Prostate gland (tissue), 2 donors: ENCODE data around the gene SHISAL1. TPM values are rescaled to one million over a fixed set of nuclear protein-coding genes. Genes with fewer than 3 reads are reported as not detected.
A peak's percentile ranks its signal among the peaks of the same experiment; 100 is the strongest.

Experiments
- DNase-seq: peaks from one replicate; pipeline ENCODE4 v3.0.0-alpha.2; 2019; ENCODE audit warnings: low spot score
- H3K27ac ChIP-seq, 2 donors: fragments of 200-600 bp; sonication (generic); 2 replicates each; pipeline ENCODE4 v1.5.1; 2017 to 2019
- H3K27me3 ChIP-seq: fragments of 200-600 bp; sonication (generic); replicated peaks from 2 replicates; pipeline ENCODE4 v1.5.1; 2019; ENCODE audit not compliant: insufficient read depth
- H3K36me3 ChIP-seq, 2 donors: fragments of 200-600 bp; sonication (generic); 1 replicate in 1 of 2; 2 replicates in 1 of 2; pipeline versions ENCODE4 v1.5.1 to v1.8.1; 2017 to 2019
- H3K4me1 ChIP-seq: fragments of 200-600 bp; sonication (generic); replicated peaks from 2 replicates; pipeline ENCODE4 v1.5.1; 2019
- H3K4me3 ChIP-seq, 2 donors: fragments of 200-600 bp; sonication (generic); 2 replicates each; pipeline ENCODE4 v1.5.1; 2017 to 2019
- H3K9me3 ChIP-seq: fragments of 200-600 bp; sonication (generic); 2 replicates; pipeline ENCODE4 v1.5.1; 2017
- CTCF ChIP-seq, 4 experiments: fragments of 200-600 bp in 2 of 4; fragments of 450-650 bp in 2 of 4; sonication (generic) in 2 of 4; IDR thresholded peaks; 1 replicate in 3 of 4; 2 replicates in 1 of 4; pipeline ENCODE4 v1.5.1; 2016 to 2019; ENCODE audit warnings: antibody characterized with exemption in 4 of 4, mild to moderate bottlenecking in 2 of 4, moderate library complexity in 2 of 4
- POLR2A ChIP-seq: fragments of 450-650 bp; IDR thresholded peaks from one replicate; pipeline ENCODE4 v1.6.1; 2016; ENCODE audit warnings: antibody characterized with exemption, mild to moderate bottlenecking
- POLR2AphosphoS5 ChIP-seq: sonication (generic); formaldehyde crosslinking; IDR thresholded peaks from one replicate; pipeline ENCODE4 v1.6.1; 2017; ENCODE audit warnings: antibody characterized with exemption
- WGBS: methylation state at CpG from one replicate; pipeline ENCODE4 v1.1.5; 2018; 5-methylcytosine and 5-hydroxymethylcytosine counted together
- intact Hi-C: fragments of 100-400 bp; cut with DNase I; formaldehyde crosslinking; loops from one replicate; pipeline ENCODE4 v1.14.2; 2022
- total RNA-seq, 2 donors: library from RNA; depleted of rRNA; stranded (reverse); fragments of >200 nt; gene quantifications; one replicate each; pipeline ENCODE4 v1.1.0, GENCODE V29; 2016

SHISAL1 gene
- total RNA-seq = 1 to 10 TPM; 1.8 to 7.8 TPM

DNA sequence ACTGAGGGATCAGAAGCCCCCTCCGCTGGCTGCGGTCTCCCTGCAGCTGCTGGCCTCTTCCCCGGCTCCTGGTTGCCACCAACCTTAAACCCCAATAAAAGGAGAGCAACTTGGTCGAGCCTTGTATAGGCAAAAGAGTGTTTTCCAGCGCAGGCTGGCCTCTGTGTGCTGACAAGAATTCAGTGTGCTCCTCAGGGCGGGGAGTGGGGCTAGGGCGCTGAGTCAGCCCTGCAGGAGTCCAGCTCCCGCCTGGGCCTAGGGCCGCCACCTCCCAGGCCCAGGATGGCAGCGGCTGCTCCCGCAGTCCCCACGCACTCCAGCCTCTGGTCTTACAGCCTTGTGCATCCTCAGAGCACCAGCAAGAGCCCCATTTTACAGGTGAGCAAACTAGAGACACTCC lies at the start of gene SHISAL1:
TSS of gene SHISAL1 (minus strand) at position 186 of the 400 bp plus-strand sequence. CDS start 12,006 bp downstream, outside the sequence.
- intact Hi-C loops = no loop called here
- H3K27me3 ChIP-seq = no peaks in the 10 kb centered on the region
- H3K27ac ChIP-seq = peak within 1 kb of the TSS; percentile 48 to 50
- 68% methylated on average over 5 of the region's 12 CpGs for WGBS
- no peak for DNase-seq
- H3K4me1 ChIP-seq = no peaks in the 10 kb centered on the region
- H3K4me3 ChIP-seq = peak within 1 kb of the TSS in 1 of 2 donors; percentile 6
- TF ChIP-seq POLR2A (no peak), POLR2AphosphoS5 (no peak), CTCF (IDR thresholded peaks at IDR 0.05) (no peak)
- H3K9me3 ChIP-seq = no peaks in the 10 kb centered on the region
- H3K36me3 ChIP-seq = no peaks in the 10 kb centered on the region

DNA sequence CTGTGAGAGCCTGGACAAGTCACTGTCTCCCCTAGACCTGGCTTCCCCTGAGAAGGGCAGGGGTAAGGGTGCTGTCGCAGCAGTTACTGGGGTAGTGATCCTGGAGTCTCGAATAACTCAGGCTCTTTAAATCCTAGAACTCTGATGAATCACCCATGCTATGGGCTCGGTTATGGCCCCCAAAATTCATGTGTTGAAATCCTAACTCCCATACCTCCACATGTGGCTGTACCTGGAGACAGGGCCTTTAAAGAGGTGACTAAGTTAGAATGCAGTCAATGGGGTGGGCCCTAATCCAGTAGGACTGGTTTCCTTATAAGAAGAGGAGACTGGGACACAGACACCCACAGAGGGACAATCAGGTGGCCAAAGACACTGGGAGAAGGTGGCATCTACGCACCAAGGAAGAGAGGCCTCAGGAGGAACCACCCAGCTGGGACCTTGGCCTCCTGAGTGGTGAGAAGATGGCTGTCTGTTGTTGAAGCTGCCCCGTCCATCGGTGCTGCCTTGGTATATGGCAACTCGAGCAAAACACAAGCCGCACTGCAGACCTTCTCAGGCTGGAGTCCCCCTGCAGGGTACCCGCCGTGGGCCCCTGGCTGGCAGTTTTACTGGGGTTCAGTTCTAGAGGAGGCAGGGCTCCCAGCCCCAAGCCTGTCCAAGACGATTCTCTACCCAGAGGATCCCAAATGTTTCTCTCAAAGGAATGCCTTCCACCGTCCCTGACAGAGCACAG lies 48.8 kb upstream of the SHISAL1 start:
- WGBS = 93% methylated on average over 11 of the region's 12 CpGs

DNA sequence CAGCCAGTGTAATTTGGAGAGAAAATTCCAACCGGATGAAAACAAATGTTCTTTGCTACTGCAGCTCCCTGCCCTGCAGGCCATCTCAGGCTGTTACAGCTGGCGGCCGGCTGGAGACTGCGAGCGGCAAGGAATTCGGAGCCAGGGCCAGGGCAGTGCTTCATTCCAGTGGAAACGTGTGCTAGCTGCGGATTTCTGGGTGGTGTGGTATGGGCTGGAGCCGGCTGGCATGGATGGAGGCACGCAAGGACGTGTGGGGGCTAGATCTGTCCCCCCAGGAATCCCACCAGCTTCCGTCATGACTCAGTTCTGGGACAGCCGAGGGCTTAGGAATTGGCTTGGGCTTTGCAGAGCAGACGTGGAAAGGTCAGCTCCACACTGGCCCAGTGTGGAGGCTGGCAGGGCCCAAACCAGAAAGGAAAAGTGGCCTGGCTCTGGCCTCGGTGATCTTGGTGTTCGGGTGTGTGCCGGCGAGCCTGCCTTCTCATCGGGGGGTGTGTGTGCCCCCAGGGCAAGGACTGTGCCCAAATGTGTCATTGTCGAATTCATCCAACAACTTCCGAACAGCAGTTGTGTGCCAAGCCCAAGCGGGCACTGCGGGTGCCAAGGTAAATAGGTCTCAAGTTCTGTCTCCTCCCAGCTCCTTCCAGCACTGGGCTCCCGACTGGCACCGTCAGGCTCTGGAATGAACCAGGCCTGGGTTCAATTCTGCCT lies 48.1 kb upstream of the SHISAL1 start:
- no peaks in the 10 kb centered on the region for H3K36me3 ChIP-seq
- H3K4me1 ChIP-seq = no peaks in the 10 kb centered on the region
- no peaks in the 10 kb centered on the region for H3K9me3 ChIP-seq
- WGBS = 34% methylated on average over 24 of the region's 25 CpGs
- no peak overlapping the region for H3K4me3 ChIP-seq
- peak overlapping the region; percentile 27 to 33 for H3K27ac ChIP-seq
- H3K27me3 ChIP-seq = no peaks in the 10 kb centered on the region
- intact Hi-C loops = loop anchor here (5.0 kb wide), 1 partner anchor 136 kb away; the partner anchor contains the start of gene RTL6
- peak; percentile 69 for DNase-seq
- no peak for TF ChIP-seq POLR2A
- no peak for TF ChIP-seq POLR2AphosphoS5
- peak in 1 of 4 experiments; percentile 25 for TF ChIP-seq CTCF (IDR thresholded peaks at IDR 0.05)

More for the DNA sequence above, 48.8 kb upstream of the SHISAL1 start:
- H3K27me3 ChIP-seq = no peaks in the 10 kb centered on the region
- H3K36me3 ChIP-seq = no peaks in the 10 kb centered on the region
- H3K4me1 ChIP-seq = no peaks in the 10 kb centered on the region
- no peaks in the 10 kb centered on the region for H3K9me3 ChIP-seq
- TF ChIP-seq POLR2AphosphoS5 = no peak
- no peak for TF ChIP-seq CTCF (IDR thresholded peaks at IDR 0.05)
- TF ChIP-seq POLR2A = no peak
- intact Hi-C loops = loop anchor here (5.0 kb wide), 1 partner anchor 136 kb away; the partner anchor contains the start of gene RTL6
- H3K27ac ChIP-seq = peak overlapping the region in 1 of 2 donors; percentile 33
- DNase-seq = no peak
- no peak overlapping the region for H3K4me3 ChIP-seq

- H3K27me3 ChIP-seq = no peaks in the 10 kb centered on the region
- H3K36me3 ChIP-seq = no peaks in the 10 kb centered on the region
- no peaks in the 10 kb centered on the region for H3K4me1 ChIP-seq
- H3K9me3 ChIP-seq = no peaks in the 10 kb centered on the region
- DNase-seq = no peak
- H3K4me3 ChIP-seq = no peak overlapping the region
- TF ChIP-seq CTCF (IDR thresholded peaks at IDR 0.05) (no peak), POLR2A (no peak), POLR2AphosphoS5 (no peak)
- intact Hi-C loops = loop anchor here (5.0 kb wide), 1 partner anchor 137 kb away; the partner anchor contains the start of gene RTL6
- 69% methylated on average over 12 of the region's 12 CpGs for WGBS
- peak overlapping the region; percentile 27 to 33 for H3K27ac ChIP-seq
Observed at GRCh38 chr22:44360306-44360667, 47.5 kb upstream of the SHISAL1 start.
